ENCODE results near the gene SRD5A1. TPM values are rescaled to one million over a fixed set of nuclear protein-coding genes. Genes with fewer than 3 reads are reported as not detected.
"Not testable (repeated sequence)": the region's sequence is repeated elsewhere in the genome, so short reads cannot be mapped to it uniquely, and the experiment has no call there.

Gene SRD5A1
- total RNA-seq, 3 donors from 2014 or later = 3.6 to 10.6 (median 7.0) TPM

- peaks cover 7 to 9% of the 10 kb centered on the region in 2 donors for H3K9me3 ChIP-seq
- peaks cover 10% of the 10 kb centered on the region for H3K36me3 ChIP-seq
- H3K4me3 ChIP-seq = no peak overlapping the region
- H3K4me1 ChIP-seq = no peaks in the 10 kb centered on the region
- intact Hi-C loops (cut with DNase I; ENCODE audit: low total_unique reads) = no loop called here
- TF ChIP-seq POLR2A (IDR thresholded peaks at IDR 0.05) (no peak), POLR2AphosphoS5 (IDR thresholded peaks at IDR 0.05) (no peak), CTCF (IDR thresholded peaks at IDR 0.05) (no peak)
- H3K27ac ChIP-seq = no peak overlapping the region
- no peak for DNase-seq (ENCODE audit: low spot score in 2 of 2)
- H3K27me3 ChIP-seq = no peaks in the 10 kb centered on the region
Observed at GRCh38 chr5:6660688-6661087, 27.4 kb downstream of the SRD5A1 start.

- Histone ChIP-seq H3K27me3 (no peaks in the 10 kb centered on the region), H3K4me1 (no peaks in the 10 kb centered on the region), H3K9me3 (no peaks in the 10 kb centered on the region), H3K27ac (no peak overlapping the region), H3K36me3 (no peaks in the 10 kb centered on the region), H3K4me3 (no peak overlapping the region)
- intact Hi-C loops (cut with DNase I; ENCODE audit: low total_unique reads) = no loop called here
- no peak for DNase-seq (ENCODE audit: low spot score in 2 of 2)
- TF ChIP-seq POLR2AphosphoS5 (IDR thresholded peaks at IDR 0.05) = no peak
- TF ChIP-seq CTCF (IDR thresholded peaks at IDR 0.05) = no peak
- TF ChIP-seq POLR2A (IDR thresholded peaks at IDR 0.05) = no peak
Observed at GRCh38 chr5:6666762-6667161, 33.5 kb downstream of the SRD5A1 start.

GRCh38 chr5:6667648-6668047, 34.4 kb downstream of the SRD5A1 start:
- H3K4me1 ChIP-seq = no peaks in the 10 kb centered on the region
- no peak for DNase-seq (ENCODE audit: low spot score in 2 of 2)
- H3K36me3 ChIP-seq = no peaks in the 10 kb centered on the region
- TF ChIP-seq POLR2AphosphoS5 (IDR thresholded peaks at IDR 0.05) = no peak
- no peak for TF ChIP-seq POLR2A (IDR thresholded peaks at IDR 0.05)
- no peak for TF ChIP-seq CTCF (IDR thresholded peaks at IDR 0.05)
- no peak overlapping the region for H3K27ac ChIP-seq
- intact Hi-C loops (cut with DNase I; ENCODE audit: low total_unique reads) = no loop called here
- no peak overlapping the region for H3K4me3 ChIP-seq
- no peaks in the 10 kb centered on the region for H3K27me3 ChIP-seq
- H3K9me3 ChIP-seq = no peaks in the 10 kb centered on the region

- DNase-seq (ENCODE audit: low spot score in 2 of 2); intact Hi-C loops (cut with DNase I; ENCODE audit: low total_unique reads); H3K9me3 ChIP-seq; H3K27me3 ChIP-seq; H3K4me3 ChIP-seq; H3K27ac ChIP-seq; H3K4me1 ChIP-seq; H3K36me3 ChIP-seq: not testable (repeated sequence)
Observed at GRCh38 chr5:6668717-6669116, 35.5 kb downstream of the SRD5A1 start.

GRCh38 chr5:6673031-6673430, 39.8 kb downstream of the SRD5A1 start:
- H3K4me3 ChIP-seq = no peak overlapping the region
- intact Hi-C loops (cut with DNase I; ENCODE audit: low total_unique reads) = no loop called here
- no peaks in the 10 kb centered on the region for H3K27me3 ChIP-seq
- H3K36me3 ChIP-seq = no peaks in the 10 kb centered on the region
- no peak overlapping the region for H3K27ac ChIP-seq
- no peak for TF ChIP-seq POLR2A (IDR thresholded peaks at IDR 0.05)
- no peak for TF ChIP-seq POLR2AphosphoS5 (IDR thresholded peaks at IDR 0.05)
- TF ChIP-seq CTCF (IDR thresholded peaks at IDR 0.05) = no peak
- H3K4me1 ChIP-seq = no peaks in the 10 kb centered on the region
- no peak for DNase-seq (ENCODE audit: low spot score in 2 of 2)
- H3K9me3 ChIP-seq = no peaks in the 10 kb centered on the region

- Histone ChIP-seq H3K36me3 (no peaks in the 10 kb centered on the region), H3K9me3 (no peaks in the 10 kb centered on the region), H3K27ac (no peak overlapping the region), H3K4me3 (no peak overlapping the region), H3K27me3 (no peaks in the 10 kb centered on the region), H3K4me1 (no peaks in the 10 kb centered on the region)
- intact Hi-C loops (cut with DNase I; ENCODE audit: low total_unique reads) = no loop called here
- TF ChIP-seq POLR2AphosphoS5 (IDR thresholded peaks at IDR 0.05) = no peak
- no peak for TF ChIP-seq POLR2A (IDR thresholded peaks at IDR 0.05)
- no peak for DNase-seq (ENCODE audit: low spot score in 2 of 2)
Observed at GRCh38 chr5:6673963-6674362, 40.7 kb downstream of the SRD5A1 start.
